ENCODE data around the gene KCND2. TPM values are rescaled to one million over a fixed set of nuclear protein-coding genes. Genes with fewer than 3 reads are reported as not detected.

The KCND2 gene
- total and polyA plus RNA-seq, 2 donors from 2014 or later, result 0.19 TPM; not detected in 1

DNA sequence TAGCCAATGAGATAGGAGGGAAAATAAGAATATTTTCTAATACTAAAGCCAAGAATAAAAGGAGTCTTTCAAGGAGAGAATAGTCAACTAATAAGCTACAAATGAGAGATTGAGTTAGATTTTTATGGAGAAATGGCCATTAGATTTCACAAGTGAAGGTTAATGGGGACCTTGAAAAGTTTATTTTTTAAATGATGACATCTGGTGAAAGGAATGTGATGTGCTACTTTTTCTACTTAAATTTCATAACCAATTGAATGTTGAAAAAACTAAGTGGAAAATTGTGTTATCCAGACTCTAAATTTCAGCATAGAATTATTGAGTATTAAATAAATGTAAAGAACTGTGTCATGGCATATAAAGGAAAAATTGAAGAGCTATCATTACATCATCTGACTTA, 459.3 kb downstream of the KCND2 start:
- H3K9me3 ChIP-seq (ENCODE audit: control insufficient read depth in 2 of 3, insufficient read depth in 1 of 3, low read length in 3 of 3), result no peaks in the 10 kb centered on the region
- H3K27ac ChIP-seq (ENCODE audit: low read depth in 2 of 2, low read length in 2 of 2), result no peak overlapping the region
- no peak for DNase-seq
- TF ChIP-seq, protein P1, sequence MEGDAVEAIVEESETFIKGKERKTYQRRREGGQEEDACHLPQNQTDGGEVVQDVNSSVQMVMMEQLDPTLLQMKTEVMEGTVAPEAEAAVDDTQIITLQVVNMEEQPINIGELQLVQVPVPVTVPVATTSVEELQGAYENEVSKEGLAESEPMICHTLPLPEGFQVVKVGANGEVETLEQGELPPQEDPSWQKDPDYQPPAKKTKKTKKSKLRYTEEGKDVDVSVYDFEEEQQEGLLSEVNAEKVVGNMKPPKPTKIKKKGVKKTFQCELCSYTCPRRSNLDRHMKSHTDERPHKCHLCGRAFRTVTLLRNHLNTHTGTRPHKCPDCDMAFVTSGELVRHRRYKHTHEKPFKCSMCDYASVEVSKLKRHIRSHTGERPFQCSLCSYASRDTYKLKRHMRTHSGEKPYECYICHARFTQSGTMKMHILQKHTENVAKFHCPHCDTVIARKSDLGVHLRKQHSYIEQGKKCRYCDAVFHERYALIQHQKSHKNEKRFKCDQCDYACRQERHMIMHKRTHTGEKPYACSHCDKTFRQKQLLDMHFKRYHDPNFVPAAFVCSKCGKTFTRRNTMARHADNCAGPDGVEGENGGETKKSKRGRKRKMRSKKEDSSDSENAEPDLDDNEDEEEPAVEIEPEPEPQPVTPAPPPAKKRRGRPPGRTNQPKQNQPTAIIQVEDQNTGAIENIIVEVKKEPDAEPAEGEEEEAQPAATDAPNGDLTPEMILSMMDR (IDR thresholded peaks at IDR 0.05; ENCODE audit: borderline replicate concordance, extremely low read depth, insufficient read depth), result no peak
- H3K4me1 ChIP-seq (ENCODE audit: control insufficient read depth in 2 of 3, insufficient read depth in 2 of 3, low read depth in 1 of 3, low read length in 3 of 3), result no peaks in the 10 kb centered on the region
- no peak for FAIRE-seq
- H3K36me3 ChIP-seq (ENCODE audit: control insufficient read depth in 2 of 3, insufficient read depth in 3 of 3, low read length in 3 of 3), result no peaks in the 10 kb centered on the region
- intact Hi-C loops (cut with DNase I), result no loop called here
- no peaks in the 10 kb centered on the region for H3K27me3 ChIP-seq (ENCODE audit: control insufficient read depth, insufficient read depth, low read length)
- no peak overlapping the region for H3K9ac ChIP-seq (ENCODE audit: low read length in 3 of 3)
- no peak overlapping the region for H3K4me3 ChIP-seq (ENCODE audit: low read length in 3 of 3)

DNA sequence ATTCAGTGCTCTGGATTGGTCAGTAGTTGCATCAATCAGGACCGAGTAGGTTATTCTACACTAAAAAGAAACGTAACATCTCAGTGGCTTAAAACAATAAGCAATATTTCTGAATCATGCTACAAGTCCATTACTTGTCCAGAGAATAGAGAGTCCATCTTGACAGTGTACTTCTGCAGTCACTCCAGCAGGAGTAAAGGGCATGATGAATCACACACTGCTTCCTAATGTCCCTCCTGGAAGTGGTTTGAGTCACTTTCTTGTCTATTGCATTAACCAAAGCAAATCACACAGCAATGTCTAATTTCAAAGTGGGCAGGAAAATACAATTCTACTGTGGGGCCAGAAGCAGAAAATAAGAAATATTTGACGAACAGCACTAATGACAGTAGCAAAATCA, 460.2 kb downstream of the KCND2 start:
- DNase-seq (no peak), FAIRE-seq (no peak)
- Histone ChIP-seq H3K9ac (ENCODE audit: low read length in 3 of 3) (no peak overlapping the region), H3K9me3 (ENCODE audit: control insufficient read depth in 2 of 3, insufficient read depth in 1 of 3, low read length in 3 of 3) (no peaks in the 10 kb centered on the region), H3K4me3 (ENCODE audit: low read length in 3 of 3) (no peak overlapping the region), H3K27ac (ENCODE audit: low read depth in 2 of 2, low read length in 2 of 2) (no peak overlapping the region), H3K36me3 (ENCODE audit: control insufficient read depth in 2 of 3, insufficient read depth in 3 of 3, low read length in 3 of 3) (no peaks in the 10 kb centered on the region), H3K27me3 (ENCODE audit: control insufficient read depth, insufficient read depth, low read length) (no peaks in the 10 kb centered on the region), H3K4me1 (ENCODE audit: control insufficient read depth in 2 of 3, insufficient read depth in 2 of 3, low read depth in 1 of 3, low read length in 3 of 3) (no peaks in the 10 kb centered on the region)
- intact Hi-C loops (cut with DNase I), result no loop called here
- TF ChIP-seq, protein P1 (IDR thresholded peaks at IDR 0.05; ENCODE audit: borderline replicate concordance, extremely low read depth, insufficient read depth), result no peak

DNA sequence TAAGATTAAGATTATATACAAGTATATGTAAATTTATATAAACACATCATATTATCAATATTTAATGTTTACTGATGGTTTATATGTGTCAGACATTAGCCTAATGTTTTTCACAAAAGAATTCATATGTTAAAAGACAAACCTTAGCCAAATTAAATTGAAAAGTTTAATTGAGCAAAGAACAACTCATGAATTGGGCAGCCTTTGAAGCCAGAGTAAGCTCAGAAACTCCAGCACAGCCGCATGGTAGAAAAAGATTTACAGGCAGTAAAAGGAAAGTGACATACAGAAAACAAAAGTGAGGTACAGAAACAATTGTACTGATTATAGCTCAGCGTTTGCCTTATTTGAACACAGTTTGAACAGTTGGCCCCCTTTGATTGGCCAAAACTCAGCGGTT, 460.9 kb downstream of the KCND2 start:
- Histone ChIP-seq H3K36me3 (ENCODE audit: control insufficient read depth in 2 of 3, insufficient read depth in 3 of 3, low read length in 3 of 3) (no peaks in the 10 kb centered on the region), H3K9ac (ENCODE audit: low read length in 3 of 3) (no peak overlapping the region), H3K27ac (ENCODE audit: low read depth in 2 of 2, low read length in 2 of 2) (no peak overlapping the region), H3K4me1 (ENCODE audit: control insufficient read depth in 2 of 3, insufficient read depth in 2 of 3, low read depth in 1 of 3, low read length in 3 of 3) (no peaks in the 10 kb centered on the region), H3K27me3 (ENCODE audit: control insufficient read depth, insufficient read depth, low read length) (no peaks in the 10 kb centered on the region), H3K9me3 (ENCODE audit: control insufficient read depth in 2 of 3, insufficient read depth in 1 of 3, low read length in 3 of 3) (no peaks in the 10 kb centered on the region), H3K4me3 (ENCODE audit: low read length in 3 of 3) (no peak overlapping the region)
- DNase-seq (no peak), FAIRE-seq (no peak)
- intact Hi-C loops (cut with DNase I), result no loop called here
- TF ChIP-seq, protein P1 (IDR thresholded peaks at IDR 0.05; ENCODE audit: borderline replicate concordance, extremely low read depth, insufficient read depth), result no peak

DNA sequence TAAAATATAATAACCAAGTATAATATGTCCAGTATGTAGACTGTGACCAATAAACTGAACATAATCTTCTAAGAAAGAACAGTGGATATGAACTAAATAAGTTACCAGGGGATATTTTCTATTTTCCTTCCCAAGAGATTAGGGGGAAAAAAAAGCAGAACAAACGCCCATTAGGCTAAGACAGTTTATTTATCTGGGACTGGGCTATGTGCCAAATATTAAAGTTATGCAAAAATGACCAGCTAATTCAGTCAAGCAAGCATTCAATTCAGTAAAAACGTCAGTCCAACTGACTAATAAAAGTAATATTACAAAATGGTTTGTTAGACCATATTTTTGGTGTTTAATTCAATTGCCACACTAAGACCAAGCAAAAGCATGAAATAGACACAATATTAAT, 462.8 kb downstream of the KCND2 start:
- FAIRE-seq, result no peak
- no peaks in the 10 kb centered on the region for H3K9me3 ChIP-seq (ENCODE audit: control insufficient read depth in 2 of 3, insufficient read depth in 1 of 3, low read length in 3 of 3)
- TF ChIP-seq, protein P1 (IDR thresholded peaks at IDR 0.05; ENCODE audit: borderline replicate concordance, extremely low read depth, insufficient read depth), result no peak
- H3K27me3 ChIP-seq (ENCODE audit: control insufficient read depth, insufficient read depth, low read length), result no peaks in the 10 kb centered on the region
- DNase-seq, result peak in 2 of 5 donors; percentile 13 to 28
- no peaks in the 10 kb centered on the region for H3K4me1 ChIP-seq (ENCODE audit: control insufficient read depth in 2 of 3, insufficient read depth in 2 of 3, low read depth in 1 of 3, low read length in 3 of 3)
- H3K9ac ChIP-seq (ENCODE audit: low read length in 3 of 3), result no peak overlapping the region
- H3K36me3 ChIP-seq (ENCODE audit: control insufficient read depth in 2 of 3, insufficient read depth in 3 of 3, low read length in 3 of 3), result no peaks in the 10 kb centered on the region
- no peak overlapping the region for H3K4me3 ChIP-seq (ENCODE audit: low read length in 3 of 3)
- no peak overlapping the region for H3K27ac ChIP-seq (ENCODE audit: low read depth in 2 of 2, low read length in 2 of 2)
- intact Hi-C loops (cut with DNase I), result no loop called here
